Measurements from ENCODE around the gene TMEM200B. TPM values are rescaled to one million over a fixed set of nuclear protein-coding genes. Genes with fewer than 3 reads are reported as not detected.
"Not testable (repeated sequence)": the region's sequence is repeated elsewhere in the genome, so short reads cannot be mapped to it uniquely, and the experiment has no call there.

The TMEM200B gene
- total RNA-seq, 3 donors from 2014 or later: 0.90 to 33.9 (median 3.9) TPM

- no peak for DNase-seq
- no peaks in the 10 kb centered on the region for H3K36me3 ChIP-seq (ENCODE audit: low read depth)
- H3K4me1 ChIP-seq (ENCODE audit: low read depth): peaks cover 12% of the 10 kb centered on the region
- no peaks in the 10 kb centered on the region for H3K9me3 ChIP-seq
- intact Hi-C loops (cut with DNase I, micrococcal nuclease): no loop called here
- no peak for ATAC-seq
- no peak for TF ChIP-seq CTCF (IDR thresholded peaks at IDR 0.05)
- no peak overlapping the region for H3K4me3 ChIP-seq
Measured at GRCh38 chr1:29117381-29117780, 6.3 kb downstream of the TMEM200B start.

GRCh38 chr1:29114654-29115053, 9.0 kb downstream of the TMEM200B start:
- no peak for TF ChIP-seq CTCF (IDR thresholded peaks at IDR 0.05)
- DNase-seq (no peak), ATAC-seq (no peak)

GRCh38 chr1:29113413-29114117, 10.1 kb downstream of the TMEM200B start:
- Histone ChIP-seq H3K4me3 (no peak overlapping the region), H3K36me3 (ENCODE audit: low read depth) (no peaks in the 10 kb centered on the region), H3K4me1 (ENCODE audit: low read depth) (no peaks in the 10 kb centered on the region), H3K9me3 (no peaks in the 10 kb centered on the region)
- TF ChIP-seq CTCF (IDR thresholded peaks at IDR 0.05): no peak
- no peak for ATAC-seq
- intact Hi-C loops (cut with DNase I, micrococcal nuclease): no loop called here
- DNase-seq: no peak

More at GRCh38 chr1:29114654-29115053, 9.0 kb downstream of the TMEM200B start:
- Histone ChIP-seq H3K4me1 (ENCODE audit: low read depth) (no peaks in the 10 kb centered on the region), H3K4me3 (no peak overlapping the region), H3K9me3 (no peaks in the 10 kb centered on the region), H3K36me3 (ENCODE audit: low read depth) (no peaks in the 10 kb centered on the region)
- intact Hi-C loops (cut with DNase I, micrococcal nuclease): no loop called here

GRCh38 chr1:29112705-29113412, 10.8 kb downstream of the TMEM200B start:
- no peaks in the 10 kb centered on the region for H3K36me3 ChIP-seq (ENCODE audit: low read depth)
- ATAC-seq: no peak
- TF ChIP-seq CTCF (IDR thresholded peaks at IDR 0.05): no peak

GRCh38 chr1:29108041-29108440, 15.7 kb downstream of the TMEM200B start:
- H3K4me3 ChIP-seq, DNase-seq: not testable (repeated sequence)

More at GRCh38 chr1:29112705-29113412, 10.8 kb downstream of the TMEM200B start:
- intact Hi-C loops (cut with DNase I, micrococcal nuclease): no loop called here
- Histone ChIP-seq H3K9me3 (no peaks in the 10 kb centered on the region), H3K4me1 (ENCODE audit: low read depth) (no peaks in the 10 kb centered on the region), H3K4me3 (no peak overlapping the region)
- DNase-seq: no peak

GRCh38 chr1:29105822-29106221, 17.9 kb downstream of the TMEM200B start:
- intact Hi-C loops (cut with DNase I, micrococcal nuclease): no loop called here
- Histone ChIP-seq H3K9me3 (no peaks in the 10 kb centered on the region), H3K4me1 (ENCODE audit: low read depth) (no peaks in the 10 kb centered on the region), H3K36me3 (ENCODE audit: low read depth) (no peaks in the 10 kb centered on the region), H3K4me3 (no peak overlapping the region)
- DNase-seq: no peak
- no peak for TF ChIP-seq CTCF (IDR thresholded peaks at IDR 0.05)
- ATAC-seq: no peak

More at GRCh38 chr1:29108041-29108440, 15.7 kb downstream of the TMEM200B start:
- H3K36me3 ChIP-seq (ENCODE audit: low read depth); ATAC-seq; H3K4me1 ChIP-seq (ENCODE audit: low read depth); intact Hi-C loops (cut with DNase I, micrococcal nuclease); H3K9me3 ChIP-seq: not testable (repeated sequence)

All from mucosa of descending colon (tissue), 3 donors.